Stimulated activated CD4-positive, alpha-beta T cell treated with anti-CD3 and anti-CD28 coated beads, TNF-alpha, amount 100 ng/mL, for 4 hours (primary cell): ENCODE results near the gene ZFHX2.
A peak's percentile ranks its signal among the peaks of the same experiment; 100 is the strongest.

Source experiments
- DNase-seq, 3 experiments: peaks; one replicate each; pipeline ENCODE4 v3.0.0-alpha.2; 2020; ENCODE audit warnings: low read depth in 3 of 3

The ZFHX2 gene

DNA sequence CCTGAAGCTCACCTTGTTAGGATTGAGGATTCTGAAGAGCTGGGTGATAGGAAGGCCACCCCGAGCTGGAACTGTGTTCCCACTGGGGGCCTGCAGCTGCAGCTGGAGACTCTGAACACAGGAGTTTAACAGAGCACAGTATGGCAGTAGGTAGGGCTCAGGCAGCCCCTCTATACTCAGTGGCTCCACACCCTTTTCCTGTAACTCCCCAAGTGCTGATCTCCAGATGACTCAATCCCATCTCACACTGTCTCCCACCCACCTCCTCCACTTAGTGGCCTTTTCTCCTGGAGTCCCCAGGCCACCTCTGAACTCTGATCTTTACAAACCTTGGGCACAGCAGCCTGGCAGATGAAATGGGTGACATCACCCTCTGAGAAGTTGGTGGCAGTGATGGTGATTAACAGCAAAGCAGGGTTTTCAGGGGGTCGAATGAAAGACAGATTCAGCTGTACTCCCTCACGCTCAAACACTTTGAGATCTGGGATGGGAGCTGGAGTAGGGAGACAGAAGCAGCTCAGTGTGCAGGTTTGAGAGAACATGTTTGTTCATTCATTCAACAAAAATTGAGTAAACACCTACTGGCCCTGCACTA lies 8.5 kb upstream of the ZFHX2 start:
- DNase-seq: no peak

DNA sequence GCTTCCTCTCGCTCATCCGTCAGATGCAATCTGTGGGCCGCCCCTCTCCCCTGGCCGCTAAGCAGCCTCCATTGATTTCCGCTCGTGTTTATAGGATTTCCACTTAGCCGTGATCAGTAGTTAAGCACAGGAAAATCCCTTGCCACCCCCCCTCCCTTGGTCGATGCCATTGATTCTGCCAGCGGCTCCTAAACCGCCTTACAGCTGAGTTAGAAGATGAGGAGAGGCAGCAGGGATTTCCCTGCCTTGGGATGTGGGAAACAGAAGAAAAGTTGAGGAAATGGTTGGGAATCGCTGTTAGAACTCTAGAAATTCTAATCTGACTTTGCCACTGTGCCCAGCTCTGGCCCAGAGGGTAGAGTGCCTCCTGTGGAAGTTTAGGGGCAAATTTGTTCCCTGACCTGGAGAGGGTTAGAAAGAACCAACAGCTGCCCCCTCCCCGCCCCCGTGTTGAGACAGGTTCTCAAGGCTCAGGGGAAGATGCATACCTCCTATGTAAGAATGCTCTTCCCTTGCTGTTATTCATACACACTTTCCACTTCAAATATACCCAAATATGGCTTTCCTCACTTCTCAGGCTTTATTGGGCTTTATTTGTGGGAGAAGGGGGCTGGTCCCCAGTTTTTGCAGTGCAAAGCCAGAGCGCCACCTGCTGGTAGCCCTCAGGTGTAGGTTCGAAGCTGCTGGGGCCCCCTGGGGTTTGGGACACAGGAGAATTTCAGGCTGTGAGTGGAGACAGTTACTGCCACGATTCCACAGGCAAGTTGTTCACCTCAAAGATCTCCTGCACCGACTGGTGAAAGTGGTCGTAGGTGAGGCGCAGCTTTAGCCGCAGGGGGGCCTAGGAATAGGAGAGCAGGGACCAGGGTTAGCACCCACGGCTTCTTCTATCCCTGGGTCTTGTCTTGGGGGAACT lies 7.7 kb upstream of the ZFHX2 start:
- DNase-seq: peak; percentile 31 to 51 (median 41)

DNA sequence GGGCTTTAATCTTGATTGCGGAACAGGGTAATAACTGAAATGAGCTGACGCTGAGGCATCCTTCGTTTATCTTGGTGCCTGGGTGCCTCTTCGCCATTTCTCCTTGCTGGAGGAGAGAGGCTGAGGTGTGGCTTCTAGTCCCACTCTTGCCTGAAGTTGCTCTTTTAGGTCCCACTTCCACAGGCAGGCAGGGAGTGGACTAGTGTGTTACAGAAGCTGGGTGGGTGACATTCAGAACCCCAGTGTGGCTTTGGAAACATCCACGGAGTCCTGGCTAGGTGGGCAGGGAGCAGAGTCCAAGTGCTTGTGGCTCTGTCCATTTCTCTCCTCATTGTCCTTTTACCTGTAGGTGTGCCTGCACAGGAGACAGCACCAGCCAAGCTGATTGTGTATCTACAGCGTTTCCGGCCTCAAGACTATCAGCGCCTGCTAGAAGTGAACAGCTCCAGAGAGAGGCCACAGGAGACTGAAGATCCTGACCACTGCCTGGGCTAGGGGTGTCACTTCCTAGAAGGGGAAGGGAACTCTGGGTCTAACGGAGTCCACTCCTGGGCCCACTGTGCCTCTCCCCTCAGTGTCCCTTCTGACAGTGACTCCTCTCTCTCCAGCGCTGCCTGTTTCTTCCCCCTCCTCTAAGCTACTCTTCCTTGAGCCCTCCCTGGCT lies 6.9 kb upstream of the ZFHX2 start:
- DNase-seq: no peak

DNA sequence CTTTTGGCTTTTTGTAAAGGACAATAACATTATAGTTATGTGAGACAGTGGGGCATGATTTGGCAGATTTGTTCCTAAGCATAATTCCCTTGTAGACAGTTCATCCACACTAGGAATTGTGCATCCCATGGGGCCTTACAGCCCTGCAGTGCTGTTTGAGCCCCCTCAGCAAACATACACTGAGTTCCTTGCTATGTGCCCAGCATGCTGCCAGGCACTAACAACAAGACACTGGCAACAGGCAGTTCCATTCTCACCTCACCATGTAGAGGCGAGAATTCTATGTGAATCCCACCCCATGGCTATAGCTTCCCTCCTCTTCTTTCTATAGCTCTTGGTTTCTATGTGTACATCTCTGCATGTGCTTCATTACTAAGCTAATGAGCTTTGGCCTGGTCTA lies 6.4 kb upstream of the ZFHX2 start:
- no peak for DNase-seq

- no peak for DNase-seq
These were observed 6.0 kb upstream of the ZFHX2 start for GRCh38 chr14:23557521-23557920.

GRCh38 chr14:23556700-23557440 lies 5.3 kb upstream of the ZFHX2 start:
- DNase-seq: no peak

DNA sequence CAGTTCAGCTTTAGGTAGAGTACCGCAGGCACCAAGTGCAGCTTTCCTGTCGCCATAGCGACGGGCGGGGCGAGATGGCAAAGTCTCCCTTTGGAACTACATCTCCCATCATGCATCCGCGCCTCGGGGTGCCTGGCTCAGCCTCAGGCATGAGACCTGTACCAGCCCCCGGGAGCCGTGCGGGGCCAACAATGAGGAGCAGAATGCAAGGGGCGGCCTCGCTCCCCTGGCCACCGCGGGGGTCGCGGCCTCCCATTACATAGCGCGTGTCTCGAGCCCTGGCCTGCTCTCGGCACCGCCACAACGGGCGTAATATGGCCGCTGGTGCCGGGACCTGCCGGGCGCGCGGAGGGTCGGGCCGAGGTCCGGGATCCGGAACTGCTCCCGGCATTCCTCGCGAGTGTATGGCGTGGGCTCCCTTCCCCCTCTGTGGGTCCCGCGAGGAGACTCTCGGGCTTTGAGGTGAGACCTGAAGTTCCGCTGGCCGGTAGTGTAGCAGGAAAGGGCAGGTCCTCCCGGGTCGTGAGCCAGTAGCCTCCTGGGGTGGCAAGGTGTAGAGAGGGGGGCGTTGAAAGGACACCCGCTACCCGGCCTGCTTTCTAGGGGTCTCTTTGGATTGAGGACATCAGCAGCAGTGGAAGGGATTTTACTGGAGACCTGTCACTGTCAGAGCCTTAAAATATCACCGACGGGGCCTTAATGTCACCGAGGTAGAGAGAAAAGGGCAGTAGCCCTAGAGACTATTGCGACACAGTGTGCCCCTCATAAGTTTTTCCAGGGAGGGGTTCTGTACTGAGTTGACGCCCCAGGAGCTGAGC lies 4.5 kb upstream of the ZFHX2 start, which contains the start of gene THTPA:
THTPA (plus strand) TSS at position 390 of the 818 bp plus-strand sequence. CDS start 487 bp downstream, outside the sequence.
- DNase-seq: peak; percentile 84 to 87 (median 86)

DNA sequence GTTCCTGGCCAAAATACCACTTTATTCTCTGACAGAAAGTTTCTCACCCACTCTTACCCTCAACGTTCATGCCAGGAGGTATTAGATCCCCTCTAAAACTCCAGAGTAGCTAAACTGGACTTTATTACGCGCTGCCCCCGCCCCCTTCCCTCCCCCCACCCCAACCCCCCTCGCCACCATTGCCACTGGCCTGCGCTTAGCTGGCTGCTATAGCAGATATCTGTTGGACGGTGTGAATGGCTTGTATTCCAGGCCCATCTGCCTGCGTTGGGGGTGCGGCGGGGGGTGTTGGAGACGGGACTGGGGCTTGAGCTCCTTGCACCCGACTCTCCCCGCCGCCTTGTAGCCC lies 3.9 kb upstream of the ZFHX2 start:
- no peak for DNase-seq

- DNase-seq: no peak
These were observed 726 bp downstream of the ZFHX2 start for GRCh38 chr14:23550812-23551265.

- DNase-seq: no peak
These were observed 1.3 kb downstream of the ZFHX2 start for GRCh38 chr14:23550131-23550811.

DNA sequence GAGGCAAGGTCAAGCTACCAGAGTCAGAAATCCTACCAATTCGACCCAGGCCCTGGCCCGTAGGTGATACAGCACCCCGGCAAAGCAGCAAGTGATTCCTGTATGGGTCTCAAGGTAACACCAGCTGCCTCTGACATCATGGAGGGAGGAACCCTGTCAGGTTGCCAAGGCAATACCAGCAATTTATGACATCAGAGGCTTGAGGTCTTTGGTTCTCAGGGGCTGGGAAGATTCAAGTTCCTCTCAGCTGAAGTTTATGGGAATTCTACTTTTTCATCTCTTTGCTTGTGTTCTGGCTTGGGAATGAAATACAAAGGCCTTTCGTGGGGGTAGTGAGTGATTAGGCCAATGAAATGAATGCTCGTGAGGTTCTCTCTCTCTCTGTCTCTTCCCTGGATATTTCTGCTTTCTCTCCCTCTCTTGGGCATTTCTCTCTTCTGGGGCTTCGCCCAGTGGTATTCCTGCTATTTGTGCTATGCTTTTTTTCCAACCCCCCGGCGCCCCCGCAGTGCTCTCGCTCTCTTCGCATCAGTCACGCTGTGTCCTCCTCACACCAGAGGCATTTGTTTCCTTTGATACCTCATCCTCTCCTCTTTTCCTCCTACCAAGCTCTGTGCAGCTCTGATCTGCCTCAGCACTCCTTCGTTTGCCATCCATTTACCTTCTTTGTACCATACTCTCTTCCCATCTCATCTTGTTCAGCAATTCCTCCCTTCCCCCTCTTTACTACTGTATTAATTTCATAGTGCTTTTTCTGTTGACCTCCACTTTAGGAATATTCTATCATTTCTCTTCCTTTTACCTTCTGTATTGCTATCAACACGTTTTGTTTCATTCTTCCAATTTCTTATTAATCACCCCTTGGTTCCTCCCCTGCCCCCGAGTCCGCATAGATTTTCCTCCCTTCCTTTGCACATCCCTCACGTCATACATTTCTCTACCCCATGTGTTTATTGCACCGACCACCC lies 2.9 kb downstream of the ZFHX2 start:
- no peak for DNase-seq

DNA sequence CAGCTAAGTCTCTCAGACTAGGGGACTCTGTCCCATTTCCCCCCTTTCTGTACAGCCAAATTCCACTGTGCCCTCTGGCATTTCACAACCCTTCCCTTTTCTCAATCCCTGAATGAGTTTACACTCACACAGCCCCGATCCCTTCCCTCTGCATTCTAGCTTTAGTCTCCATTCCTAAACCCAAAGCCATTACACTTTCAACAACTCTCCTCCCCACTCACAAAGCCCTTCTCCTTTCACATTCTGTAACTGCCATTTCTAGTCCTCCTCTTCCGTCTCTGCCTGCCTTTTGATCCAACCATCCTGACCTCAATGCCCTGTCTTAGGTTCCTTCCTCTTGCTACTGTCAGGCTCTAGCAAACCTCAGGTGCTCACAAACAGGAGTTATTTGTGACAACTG lies 3.6 kb downstream of the ZFHX2 start:
- DNase-seq: no peak

DNA sequence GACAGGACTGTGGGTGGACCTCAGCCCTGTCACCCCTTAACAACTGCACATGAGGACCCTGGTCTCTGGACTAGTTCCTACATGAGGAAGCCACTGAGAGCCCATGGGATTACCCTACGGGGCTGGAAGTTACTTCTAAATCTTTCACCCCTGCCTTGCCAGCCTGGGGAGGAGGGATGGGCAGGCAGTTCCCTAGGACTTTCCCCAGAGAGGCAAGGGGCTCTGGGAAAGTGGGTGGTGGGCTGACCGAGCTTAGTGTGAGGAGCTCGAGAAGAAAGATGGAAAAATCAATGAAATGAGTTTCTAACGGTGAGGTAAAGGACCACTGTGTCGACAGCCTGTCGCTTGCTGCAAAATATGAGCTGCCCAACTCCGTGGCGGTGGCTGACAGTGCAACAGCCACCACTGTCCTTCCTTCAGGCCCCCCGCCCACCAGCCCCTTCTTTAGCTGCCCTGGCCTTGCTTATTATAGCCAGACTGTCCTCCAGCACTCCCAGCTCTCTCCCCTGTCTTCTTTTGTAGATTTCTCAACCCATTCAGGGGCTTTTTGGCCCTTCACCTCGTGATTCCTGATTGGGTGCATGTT lies 5.0 kb downstream of the ZFHX2 start:
- DNase-seq: no peak

GRCh38 chr14:23545740-23546365 lies 5.7 kb downstream of the ZFHX2 start:
- no peak for DNase-seq

DNA sequence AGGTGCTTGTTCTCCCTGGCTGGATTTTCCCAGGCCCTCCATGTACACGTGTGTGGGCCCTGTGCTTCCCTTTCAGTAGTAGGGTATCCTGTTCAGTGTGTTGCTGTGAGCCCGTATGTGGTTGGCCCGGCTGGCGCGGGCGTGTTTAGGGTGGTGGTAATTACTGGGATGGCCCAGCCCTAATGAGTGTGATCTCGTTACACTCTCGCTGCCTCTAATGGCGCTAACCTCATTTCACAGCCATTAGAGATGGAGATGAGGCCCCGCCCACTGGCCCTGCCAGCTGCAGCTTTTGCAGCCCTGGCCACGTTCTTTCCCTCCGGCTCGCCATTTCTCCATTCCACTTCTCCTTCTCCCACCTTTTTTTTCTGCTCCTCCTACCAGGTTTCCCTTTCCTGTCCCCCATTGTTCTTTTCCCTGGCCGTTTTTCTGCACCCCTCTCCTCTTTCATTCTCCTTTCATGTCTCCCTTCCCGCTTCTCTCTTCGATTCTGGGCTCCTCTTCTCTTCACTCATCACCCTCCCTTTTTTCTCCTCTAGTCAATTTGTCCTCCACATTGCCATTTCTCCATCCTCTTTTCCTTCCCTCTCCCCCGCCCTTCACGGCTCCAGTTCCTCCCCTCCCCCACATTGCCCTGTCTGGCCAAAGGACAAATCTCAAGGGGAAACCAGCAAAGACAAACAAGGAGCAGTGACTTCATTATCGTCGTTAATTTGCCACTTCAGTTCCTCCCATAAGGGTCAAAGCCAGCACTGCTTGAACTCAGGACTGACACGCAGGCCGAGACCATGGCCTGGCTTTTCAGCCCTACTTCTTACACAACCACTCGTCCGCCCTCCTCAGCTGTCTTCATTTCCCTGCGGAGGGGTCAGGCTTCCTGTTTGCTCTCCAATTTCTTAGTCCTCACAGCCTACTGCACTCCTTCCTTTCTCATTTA lies 6.8 kb downstream of the ZFHX2 start:
- no peak for DNase-seq

DNA sequence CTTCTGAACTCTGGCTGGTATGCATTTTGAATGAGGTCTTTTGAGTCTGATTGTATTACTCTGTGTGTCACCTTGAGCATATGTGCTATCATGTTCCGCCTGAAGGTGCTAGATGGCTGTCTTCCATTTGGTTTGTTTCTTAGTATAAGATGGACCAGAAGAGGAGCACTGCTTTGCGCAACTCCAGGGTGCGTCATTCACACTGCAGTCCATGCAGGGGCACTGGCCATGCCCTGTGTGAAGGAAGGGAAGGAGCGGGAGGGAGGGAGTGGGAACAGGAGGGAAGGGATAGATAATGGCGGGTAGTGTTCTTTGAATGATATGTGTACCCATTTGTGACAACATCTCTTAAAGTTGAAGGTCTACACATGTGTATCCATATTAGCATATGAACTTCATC lies 8.2 kb downstream of the ZFHX2 start:
- no peak for DNase-seq

GRCh38 chr14:23542261-23542660 lies 9.3 kb downstream of the ZFHX2 start:
- no peak for DNase-seq
